Karpas-422 (cell line): Measurements from ENCODE around the gene CTIF. TPM values are rescaled to one million over a fixed set of nuclear protein-coding genes. Genes with fewer than 3 reads are reported as not detected.

Experiments used
- DNase-seq: peaks from one replicate; pipeline ENCODE4 v3.0.0-alpha.2; 2015
- H2AFZ ChIP-seq: fragments of 200-600 bp; sonication (generic); 2 replicates; pipeline ENCODE4 v1.6.1; 2014; ENCODE audit warnings: antibody characterized with exemption, low read length, mixed read lengths
- H3K27ac ChIP-seq: fragments of 200-600 bp; sonication (generic); 2 replicates; pipeline ENCODE4 v1.5.1; 2014; ENCODE audit warnings: mild to moderate bottlenecking, low read length, moderate library complexity
- H3K27me3 ChIP-seq: fragments of 200-600 bp; sonication (generic); 2 replicates; pipeline ENCODE4 v1.6.1; 2014; ENCODE audit warnings: low read length, mixed read lengths
- H3K36me3 ChIP-seq: fragments of 200-600 bp; sonication (generic); 2 replicates; pipeline ENCODE4 v1.6.1; 2014; ENCODE audit warnings: low read length, mixed read lengths; ENCODE audit not compliant: insufficient read depth
- H3K4me1 ChIP-seq: fragments of 200-600 bp; sonication (generic); 2 replicates; pipeline ENCODE4 v1.6.1; 2014; ENCODE audit warnings: mild to moderate bottlenecking, low read length, mixed read lengths
- H3K4me2 ChIP-seq: fragments of 200-600 bp; sonication (generic); 2 replicates; pipeline ENCODE4 v1.6.1; 2014; ENCODE audit warnings: low read length, low read depth, mild to moderate bottlenecking; ENCODE audit not compliant: poor library complexity, severe bottlenecking
- H3K4me3 ChIP-seq: fragments of 200-600 bp; sonication (generic); 2 replicates; pipeline ENCODE4 v1.5.1; 2014; ENCODE audit warnings: mild to moderate bottlenecking, antibody characterized with exemption, low read length, mixed read lengths
- H3K79me2 ChIP-seq: fragments of 200-600 bp; sonication (generic); 2 replicates; pipeline ENCODE4 v1.6.1; 2014; ENCODE audit warnings: mild to moderate bottlenecking, low read length, mixed read lengths
- H3K9ac ChIP-seq: fragments of 200-600 bp; sonication (generic); 2 replicates; pipeline ENCODE4 v1.6.0; 2014; ENCODE audit warnings: low read length
- H3K9me2 ChIP-seq: fragments of 200-600 bp; sonication (generic), shearing (Covaris generic); replicated peaks from 2 replicates; pipeline ENCODE4 v1.6.0; 2014; ENCODE audit warnings: mild to moderate bottlenecking, low read length, moderate library complexity; ENCODE audit not compliant: insufficient read depth
- H3K9me3 ChIP-seq: fragments of 300-700, 200-600 bp; sonication (generic); 2 replicates; pipeline ENCODE4 v1.6.1; 2014; ENCODE audit warnings: low read length, mixed read lengths
- H4K20me1 ChIP-seq: fragments of 200-600 bp; sonication (generic); 2 replicates; pipeline ENCODE4 v1.6.1; 2014; ENCODE audit warnings: mild to moderate bottlenecking, antibody characterized with exemption, low read length, low read depth; ENCODE audit not compliant: insufficient read depth
- total RNA-seq: library from RNA; depleted of rRNA; stranded (reverse); fragments of >200 nt; shearing (Covaris generic); gene quantifications from 2 replicates; pipeline ENCODE4 v1.2.3, GENCODE V29; 2014; ENCODE audit warnings: low replicate concordance

The CTIF gene
- total RNA-seq, 1 experiment from 2014 or later, result 0.60 TPM

GRCh38 chr18:48543228-48543627 is 4.4 kb downstream of the CTIF start:
- no peak overlapping the region for H3K4me2 ChIP-seq

GRCh38 chr18:48544116-48544515 is 5.3 kb downstream of the CTIF start:
- Histone ChIP-seq H3K9me3 (no peaks in the 10 kb centered on the region), H3K4me1 (peaks cover 9% of the 10 kb centered on the region), H3K9me2 (no peaks in the 10 kb centered on the region), H3K27ac (no peak overlapping the region), H3K9ac (no peak overlapping the region), H3K79me2 (no peaks in the 10 kb centered on the region), H3K27me3 (no peaks in the 10 kb centered on the region), H3K4me3 (no peak overlapping the region), H4K20me1 (no peaks in the 10 kb centered on the region), H2AFZ (no peak overlapping the region), H3K36me3 (no peaks in the 10 kb centered on the region), H3K4me2 (no peak overlapping the region)
- no peak for DNase-seq

More at GRCh38 chr18:48543228-48543627, 4.4 kb downstream of the CTIF start:
- H3K9me2 ChIP-seq, result no peaks in the 10 kb centered on the region
- no peaks in the 10 kb centered on the region for H3K9me3 ChIP-seq
- H3K4me1 ChIP-seq, result peaks cover 9% of the 10 kb centered on the region
- no peak overlapping the region for H3K4me3 ChIP-seq
- no peaks in the 10 kb centered on the region for H4K20me1 ChIP-seq
- no peak overlapping the region for H3K27ac ChIP-seq
- no peak overlapping the region for H2AFZ ChIP-seq
- H3K36me3 ChIP-seq, result no peaks in the 10 kb centered on the region
- no peaks in the 10 kb centered on the region for H3K79me2 ChIP-seq
- no peak overlapping the region for H3K9ac ChIP-seq
- DNase-seq, result no peak
- no peaks in the 10 kb centered on the region for H3K27me3 ChIP-seq

GRCh38 chr18:48544661-48545415 is 6.0 kb downstream of the CTIF start:
- Histone ChIP-seq H3K4me3 (no peak overlapping the region), H3K27me3 (no peaks in the 10 kb centered on the region), H2AFZ (no peak overlapping the region), H3K4me2 (no peak overlapping the region), H3K9ac (no peak overlapping the region), H4K20me1 (no peaks in the 10 kb centered on the region), H3K4me1 (peaks cover 2% of the 10 kb centered on the region), H3K36me3 (no peaks in the 10 kb centered on the region), H3K79me2 (no peaks in the 10 kb centered on the region), H3K27ac (no peak overlapping the region), H3K9me2 (no peaks in the 10 kb centered on the region), H3K9me3 (no peaks in the 10 kb centered on the region)
- no peak for DNase-seq

- Histone ChIP-seq H4K20me1 (no peaks in the 10 kb centered on the region), H3K4me3 (no peak overlapping the region), H3K9me3 (no peaks in the 10 kb centered on the region), H3K27me3 (no peaks in the 10 kb centered on the region), H3K9me2 (no peaks in the 10 kb centered on the region), H2AFZ (no peak overlapping the region), H3K79me2 (no peaks in the 10 kb centered on the region), H3K27ac (no peak overlapping the region), H3K9ac (no peak overlapping the region), H3K36me3 (no peaks in the 10 kb centered on the region), H3K4me1 (no peaks in the 10 kb centered on the region), H3K4me2 (no peak overlapping the region)
- DNase-seq, result no peak
These were observed 7.0 kb downstream of the CTIF start for GRCh38 chr18:48545757-48546321.

DNA sequence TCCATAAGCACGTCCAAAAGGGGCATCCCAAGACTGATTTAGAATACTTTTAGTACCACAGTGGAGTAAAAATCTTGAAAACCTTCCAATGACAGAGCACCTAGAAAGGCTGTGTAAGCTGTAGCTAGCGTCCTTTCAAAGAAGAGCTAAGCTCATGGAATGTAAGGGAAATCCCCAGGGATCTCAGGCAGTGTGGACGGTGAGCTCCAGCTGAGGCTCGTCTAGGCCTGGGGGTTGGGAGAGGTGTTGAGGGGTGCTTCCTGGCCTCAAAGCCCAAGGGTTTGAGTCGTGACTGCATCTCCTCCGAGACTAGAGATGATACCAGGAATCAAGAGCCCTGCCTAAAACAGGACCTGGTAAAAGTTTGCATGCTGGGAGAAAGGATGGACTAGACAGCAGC is 7.6 kb downstream of the CTIF start:
- Histone ChIP-seq H3K27ac (no peak overlapping the region), H3K4me1 (no peaks in the 10 kb centered on the region), H3K27me3 (no peaks in the 10 kb centered on the region), H3K4me3 (no peak overlapping the region), H3K9me3 (no peaks in the 10 kb centered on the region), H2AFZ (no peak overlapping the region), H3K9me2 (no peaks in the 10 kb centered on the region), H3K9ac (no peak overlapping the region), H3K36me3 (no peaks in the 10 kb centered on the region), H4K20me1 (no peaks in the 10 kb centered on the region), H3K79me2 (no peaks in the 10 kb centered on the region), H3K4me2 (no peak overlapping the region)
- no peak for DNase-seq

DNA sequence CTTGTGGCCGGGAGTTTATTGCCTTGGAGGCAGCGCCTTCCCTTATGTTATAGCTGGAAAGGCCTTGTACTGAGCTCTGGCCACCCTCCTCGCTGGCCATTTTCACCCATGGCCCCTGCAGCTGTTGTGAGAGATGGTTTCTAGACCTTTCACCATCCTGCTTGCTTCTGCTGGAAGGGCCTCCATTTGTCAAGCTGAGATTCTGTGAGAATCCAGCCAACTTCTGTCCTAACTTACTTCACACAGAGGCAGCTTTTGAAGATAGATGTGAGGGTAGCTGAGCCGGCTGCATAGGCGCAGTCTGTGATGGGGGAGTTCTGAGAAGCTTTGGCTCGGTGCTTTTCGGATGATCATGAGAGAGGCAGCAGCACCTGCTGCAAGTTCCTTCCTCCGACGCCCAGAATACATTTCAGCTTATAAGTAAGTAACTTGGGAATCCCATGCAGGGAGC is 8.7 kb downstream of the CTIF start:
- Histone ChIP-seq H3K36me3 (no peaks in the 10 kb centered on the region), H3K9me3 (no peaks in the 10 kb centered on the region), H4K20me1 (no peaks in the 10 kb centered on the region), H3K9ac (no peak overlapping the region), H3K4me2 (no peak overlapping the region), H2AFZ (no peak overlapping the region), H3K27ac (no peak overlapping the region), H3K4me3 (no peak overlapping the region), H3K27me3 (no peaks in the 10 kb centered on the region), H3K79me2 (no peaks in the 10 kb centered on the region), H3K4me1 (no peaks in the 10 kb centered on the region), H3K9me2 (no peaks in the 10 kb centered on the region)
- no peak for DNase-seq

GRCh38 chr18:48548011-48548771 is 9.4 kb downstream of the CTIF start:
- Histone ChIP-seq H4K20me1 (no peaks in the 10 kb centered on the region), H3K4me1 (no peaks in the 10 kb centered on the region), H3K27me3 (no peaks in the 10 kb centered on the region), H3K79me2 (no peaks in the 10 kb centered on the region), H3K4me3 (no peak overlapping the region), H3K9me3 (no peaks in the 10 kb centered on the region), H3K27ac (no peak overlapping the region), H2AFZ (no peak overlapping the region), H3K9me2 (no peaks in the 10 kb centered on the region), H3K9ac (no peak overlapping the region), H3K4me2 (no peak overlapping the region), H3K36me3 (no peaks in the 10 kb centered on the region)
- no peak for DNase-seq

DNA sequence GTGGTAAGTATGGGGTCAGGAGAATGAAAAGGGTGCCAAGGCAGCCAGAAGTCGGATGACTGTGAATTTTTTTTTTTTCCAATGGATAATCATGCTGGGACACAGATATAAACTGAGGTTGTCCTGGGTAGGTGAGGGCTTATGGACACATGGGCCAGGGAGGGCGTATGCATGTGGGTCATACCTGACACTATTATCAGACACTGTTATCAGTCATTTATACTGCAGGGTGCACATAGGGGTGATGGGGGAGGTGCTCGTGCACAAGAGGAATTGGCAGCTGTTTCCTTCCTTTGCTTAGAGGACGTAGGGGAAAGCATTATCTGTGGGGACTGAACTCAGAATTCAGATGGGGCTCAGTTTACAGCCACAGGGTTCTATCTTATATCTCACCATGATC is 10.1 kb downstream of the CTIF start:
- no peaks in the 10 kb centered on the region for H3K36me3 ChIP-seq
- H3K9me2 ChIP-seq, result no peaks in the 10 kb centered on the region
- H3K27ac ChIP-seq, result no peak overlapping the region
- H3K4me3 ChIP-seq, result no peak overlapping the region
- no peaks in the 10 kb centered on the region for H4K20me1 ChIP-seq
- no peaks in the 10 kb centered on the region for H3K79me2 ChIP-seq
- no peaks in the 10 kb centered on the region for H3K4me1 ChIP-seq
- H3K27me3 ChIP-seq, result no peaks in the 10 kb centered on the region
- no peak for DNase-seq
- no peak overlapping the region for H3K4me2 ChIP-seq
- H2AFZ ChIP-seq, result no peak overlapping the region
- no peak overlapping the region for H3K9ac ChIP-seq
- no peaks in the 10 kb centered on the region for H3K9me3 ChIP-seq
